HUES48 (cell line): Measurements from ENCODE around the gene DEAF1.

Source experiments
- H3K27ac ChIP-seq: one replicate; pipeline ENCODE4 v1.7.0; 2013; ENCODE audit warnings: low read depth, low read length, inconsistent platforms
- H3K27me3 ChIP-seq: 2 replicates; pipeline ENCODE4 v1.6.1; 2013; ENCODE audit warnings: mild to moderate bottlenecking, low read length; ENCODE audit not compliant: control insufficient read depth, insufficient read depth
- H3K36me3 ChIP-seq: 2 replicates; pipeline ENCODE4 v1.6.1; 2013; ENCODE audit warnings: low read length; ENCODE audit not compliant: control insufficient read depth, insufficient read depth
- H3K4me1 ChIP-seq: 2 replicates; pipeline ENCODE4 v1.6.1; 2013; ENCODE audit warnings: mild to moderate bottlenecking, low read length; ENCODE audit not compliant: control insufficient read depth, insufficient read depth
- H3K4me3 ChIP-seq: 2 replicates; pipeline ENCODE4 v1.5.1; 2013; ENCODE audit warnings: mild to moderate bottlenecking, low read depth, low read length
- H3K9ac ChIP-seq: 2 replicates; pipeline ENCODE4 v1.6.1; 2013; ENCODE audit warnings: mild to moderate bottlenecking, low read depth, low read length, moderate library complexity
- H3K9me3 ChIP-seq: 2 replicates; pipeline ENCODE4 v1.6.1; 2013; ENCODE audit warnings: low read length; ENCODE audit not compliant: control insufficient read depth, insufficient read depth

DEAF1 gene

GRCh38 chr11:618856-619627, 76.0 kb downstream of the DEAF1 start:
- no peaks in the 10 kb centered on the region for H3K4me1 ChIP-seq
- H3K9ac ChIP-seq, result no peak overlapping the region

GRCh38 chr11:617912-618682, 76.9 kb downstream of the DEAF1 start:
- H3K9ac ChIP-seq, result no peak overlapping the region
- H3K4me3 ChIP-seq, result no peak overlapping the region
- no peaks in the 10 kb centered on the region for H3K27me3 ChIP-seq
- H3K36me3 ChIP-seq, result peaks cover 7% of the 10 kb centered on the region; the same call in 1 of the 2 replicates
- no peak overlapping the region for H3K27ac ChIP-seq
- H3K4me1 ChIP-seq, result no peaks in the 10 kb centered on the region
- no peaks in the 10 kb centered on the region for H3K9me3 ChIP-seq

More at GRCh38 chr11:618856-619627, 76.0 kb downstream of the DEAF1 start:
- Histone ChIP-seq H3K9me3 (no peaks in the 10 kb centered on the region), H3K4me3 (no peak overlapping the region), H3K27ac (no peak overlapping the region), H3K27me3 (no peaks in the 10 kb centered on the region), H3K36me3 (peaks cover 5% of the 10 kb centered on the region; the same call in 1 of the 2 replicates)

GRCh38 chr11:617199-617911, 77.7 kb downstream of the DEAF1 start:
- Histone ChIP-seq H3K9ac (no peak overlapping the region), H3K36me3 (peaks cover 15% of the 10 kb centered on the region), H3K4me3 (no peak overlapping the region)

GRCh38 chr11:616320-617198, 78.5 kb downstream of the DEAF1 start:
- Histone ChIP-seq H3K9ac (no peak overlapping the region), H3K9me3 (no peaks in the 10 kb centered on the region)

More at GRCh38 chr11:617199-617911, 77.7 kb downstream of the DEAF1 start:
- H3K27ac ChIP-seq, result no peak overlapping the region
- no peaks in the 10 kb centered on the region for H3K9me3 ChIP-seq
- H3K27me3 ChIP-seq, result no peaks in the 10 kb centered on the region
- H3K4me1 ChIP-seq, result no peaks in the 10 kb centered on the region

GRCh38 chr11:615504-616319, 79.3 kb downstream of the DEAF1 start, which contains the start of gene IRF7:
Gene IRF7 (minus strand): TSS chr11:615950. CDS start chr11:615364, 586 bp downstream.
- Histone ChIP-seq H3K9ac (peak within 1 kb of the TSS; percentile 79), H3K27ac (peak within 1 kb of the TSS; percentile 93), H3K4me3 (peak within 1 kb of the TSS; percentile 81), H3K27me3 (no peaks in the 10 kb centered on the region), H3K4me1 (no peaks in the 10 kb centered on the region), H3K36me3 (peaks cover 31% of the 10 kb centered on the region), H3K9me3 (no peaks in the 10 kb centered on the region)

More at GRCh38 chr11:616320-617198, 78.5 kb downstream of the DEAF1 start:
- Histone ChIP-seq H3K27me3 (no peaks in the 10 kb centered on the region), H3K4me3 (peak overlapping the region; percentile 81; the same call in 1 of the 2 replicates), H3K27ac (no peak overlapping the region), H3K36me3 (peaks cover 23% of the 10 kb centered on the region), H3K4me1 (no peaks in the 10 kb centered on the region)

GRCh38 chr11:614623-615503, 80.2 kb downstream of the DEAF1 start:
- H3K27me3 ChIP-seq, result no peaks in the 10 kb centered on the region
- peak overlapping the region; percentile 81 for H3K4me3 ChIP-seq
- peak overlapping the region; percentile 58; the same call in 1 of the 2 replicates for H3K9ac ChIP-seq
- peak overlapping the region; percentile 93 for H3K27ac ChIP-seq
- H3K36me3 ChIP-seq, result peaks cover 40% of the 10 kb centered on the region
- no peaks in the 10 kb centered on the region for H3K9me3 ChIP-seq
- H3K4me1 ChIP-seq, result no peaks in the 10 kb centered on the region

- peak overlapping the region; percentile 5 for H3K27ac ChIP-seq
- no peak overlapping the region for H3K9ac ChIP-seq
Observed at GRCh38 chr11:614021-614622, 80.9 kb downstream of the DEAF1 start.

GRCh38 chr11:613369-613968, 81.6 kb downstream of the DEAF1 start:
- Histone ChIP-seq H3K27ac (peak overlapping the region; percentile 40), H3K36me3 (peaks cover 54% of the 10 kb centered on the region)

More at GRCh38 chr11:614021-614622, 80.9 kb downstream of the DEAF1 start:
- H3K27me3 ChIP-seq, result no peaks in the 10 kb centered on the region
- H3K4me3 ChIP-seq, result no peak overlapping the region
- no peaks in the 10 kb centered on the region for H3K9me3 ChIP-seq
- peaks cover 47% of the 10 kb centered on the region for H3K36me3 ChIP-seq
- no peaks in the 10 kb centered on the region for H3K4me1 ChIP-seq

More at GRCh38 chr11:613369-613968, 81.6 kb downstream of the DEAF1 start:
- Histone ChIP-seq H3K27me3 (no peaks in the 10 kb centered on the region), H3K9ac (no peak overlapping the region), H3K9me3 (no peaks in the 10 kb centered on the region), H3K4me3 (no peak overlapping the region), H3K4me1 (no peaks in the 10 kb centered on the region)
